ENCODE data around the gene C20orf144.

Gene C20orf144

GRCh38 chr20:33666293-33667244 lies 4.4 kb downstream of the C20orf144 start, which contains the start of gene ACTL10:
TSS of gene ACTL10 (plus strand) at chr20:33666943. CDS start at chr20:33667498, 555 bp downstream.
- DNase-seq (ENCODE audit: low spot score): peak; percentile 100

- DNase-seq (ENCODE audit: low spot score): peak; percentile 70
Observed at GRCh38 chr20:33667245-33667675, 5.1 kb downstream of the C20orf144 start.

GRCh38 chr20:33667676-33668465 lies 5.7 kb downstream of the C20orf144 start:
- DNase-seq (ENCODE audit: low spot score): peak; percentile 99

- DNase-seq (ENCODE audit: low spot score): no peak
Observed at GRCh38 chr20:33668466-33669155, 6.5 kb downstream of the C20orf144 start.

DNA sequence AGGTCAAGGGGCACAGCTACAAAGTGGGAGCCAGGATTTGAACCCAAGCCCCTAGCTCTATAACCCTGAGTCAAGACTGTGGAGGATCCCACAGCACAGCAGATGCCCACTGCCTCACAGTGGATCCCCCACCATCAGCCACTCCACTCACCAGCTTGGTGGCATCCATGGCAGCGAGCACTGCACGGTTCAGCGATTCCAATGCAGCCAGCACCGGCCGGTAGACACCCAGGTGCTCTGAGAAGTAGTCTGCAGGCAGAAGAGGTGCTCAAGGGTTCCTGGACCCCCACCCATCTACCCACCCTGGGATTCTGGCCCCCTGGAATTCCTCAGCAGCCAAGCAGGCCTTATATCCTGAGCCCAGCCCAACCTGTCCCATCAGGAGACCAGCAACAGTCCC lies 7.1 kb downstream of the C20orf144 start:
- no peak for DNase-seq (ENCODE audit: low spot score)

- no peak for DNase-seq (ENCODE audit: low spot score)
Observed at GRCh38 chr20:33669873-33670640, 7.9 kb downstream of the C20orf144 start.

DNA sequence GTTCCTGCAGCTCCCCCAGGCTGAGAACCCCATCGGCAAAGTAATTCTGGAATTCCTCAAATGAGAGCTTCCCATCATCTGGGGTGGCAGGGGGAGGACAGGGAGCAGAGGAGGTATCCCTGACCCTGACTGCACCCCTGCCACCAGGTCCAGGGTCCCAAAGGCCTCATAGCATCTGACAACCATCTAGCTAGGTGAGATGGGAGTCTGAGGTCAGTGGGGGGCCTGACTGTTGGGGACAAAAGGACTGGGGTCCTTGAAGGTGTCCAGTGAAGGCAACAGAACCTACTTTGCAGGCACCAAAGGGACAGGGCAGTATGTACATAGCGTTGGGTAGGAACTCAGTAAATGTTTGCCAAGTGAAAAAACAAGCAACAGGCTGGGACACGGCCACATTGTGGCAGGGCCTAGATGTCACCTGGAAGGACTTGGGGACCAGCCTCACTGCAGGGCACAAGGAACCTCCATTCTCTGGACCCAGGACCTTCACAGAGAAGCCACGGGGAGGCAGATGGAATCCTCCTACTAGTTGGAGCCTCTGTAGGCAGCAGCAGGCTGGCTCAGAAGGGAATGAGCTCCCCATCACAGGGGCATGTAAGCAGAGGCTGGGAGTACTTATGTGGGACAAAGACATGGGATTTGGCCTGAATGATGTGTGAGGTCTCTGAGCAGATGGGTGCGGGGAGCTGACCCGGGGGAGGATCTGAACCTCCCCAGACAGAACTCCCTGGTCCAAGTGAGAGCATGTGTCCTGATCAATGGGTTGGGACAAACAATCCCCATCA lies 8.8 kb downstream of the C20orf144 start:
- no peak for DNase-seq (ENCODE audit: low spot score)

DNA sequence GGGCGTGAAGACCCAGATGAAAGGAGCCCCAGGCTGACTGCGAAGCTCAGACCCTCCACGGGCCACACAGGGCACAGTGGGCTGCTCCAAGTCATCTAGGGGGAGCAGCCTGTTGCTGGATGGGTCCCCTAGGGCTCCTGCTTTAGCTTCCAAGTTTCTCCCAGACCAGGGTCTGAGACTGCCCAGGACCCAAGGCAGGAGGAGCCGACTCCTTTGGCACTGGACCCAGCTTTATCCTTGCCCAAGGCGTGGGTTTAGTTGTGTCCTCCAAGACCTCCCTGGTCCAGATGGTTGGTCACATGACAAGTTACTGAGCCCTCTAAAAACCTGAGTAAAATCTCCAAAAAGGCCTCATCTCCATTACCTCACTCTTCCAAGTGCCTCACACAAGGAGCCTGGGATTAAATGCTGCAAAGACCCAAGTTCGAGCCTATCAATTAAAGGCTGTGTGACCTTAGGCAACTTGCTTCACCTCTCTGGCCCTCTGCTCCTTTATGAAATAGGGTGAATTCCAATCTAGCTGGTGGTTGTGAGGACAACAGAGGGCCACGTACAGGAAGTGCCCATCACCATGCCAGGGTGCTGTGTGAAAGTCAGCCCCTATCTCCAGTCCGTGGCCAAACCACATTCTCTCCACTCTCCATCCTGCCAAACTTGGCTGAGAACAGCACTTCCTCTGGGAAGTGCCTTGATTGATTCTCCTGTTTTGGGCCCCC lies 9.6 kb downstream of the C20orf144 start:
- no peak for DNase-seq (ENCODE audit: low spot score)

GRCh38 chr20:33672426-33673113 lies 10.4 kb downstream of the C20orf144 start:
- peak; percentile 73 for DNase-seq (ENCODE audit: low spot score)

GRCh38 chr20:33673114-33673409 lies 10.9 kb downstream of the C20orf144 start:
- no peak for DNase-seq (ENCODE audit: low spot score)

GRCh38 chr20:33673410-33674293 lies 11.5 kb downstream of the C20orf144 start:
- peak; percentile 87 for DNase-seq (ENCODE audit: low spot score)

- peak; percentile 96 for DNase-seq (ENCODE audit: low spot score)
Observed at GRCh38 chr20:33674294-33675135, 12.4 kb downstream of the C20orf144 start, which contains the start of gene NECAB3. TSS of gene NECAB3 (minus strand) at chr20:33674428. CDS start at chr20:33674352, 76 bp downstream.

DNA sequence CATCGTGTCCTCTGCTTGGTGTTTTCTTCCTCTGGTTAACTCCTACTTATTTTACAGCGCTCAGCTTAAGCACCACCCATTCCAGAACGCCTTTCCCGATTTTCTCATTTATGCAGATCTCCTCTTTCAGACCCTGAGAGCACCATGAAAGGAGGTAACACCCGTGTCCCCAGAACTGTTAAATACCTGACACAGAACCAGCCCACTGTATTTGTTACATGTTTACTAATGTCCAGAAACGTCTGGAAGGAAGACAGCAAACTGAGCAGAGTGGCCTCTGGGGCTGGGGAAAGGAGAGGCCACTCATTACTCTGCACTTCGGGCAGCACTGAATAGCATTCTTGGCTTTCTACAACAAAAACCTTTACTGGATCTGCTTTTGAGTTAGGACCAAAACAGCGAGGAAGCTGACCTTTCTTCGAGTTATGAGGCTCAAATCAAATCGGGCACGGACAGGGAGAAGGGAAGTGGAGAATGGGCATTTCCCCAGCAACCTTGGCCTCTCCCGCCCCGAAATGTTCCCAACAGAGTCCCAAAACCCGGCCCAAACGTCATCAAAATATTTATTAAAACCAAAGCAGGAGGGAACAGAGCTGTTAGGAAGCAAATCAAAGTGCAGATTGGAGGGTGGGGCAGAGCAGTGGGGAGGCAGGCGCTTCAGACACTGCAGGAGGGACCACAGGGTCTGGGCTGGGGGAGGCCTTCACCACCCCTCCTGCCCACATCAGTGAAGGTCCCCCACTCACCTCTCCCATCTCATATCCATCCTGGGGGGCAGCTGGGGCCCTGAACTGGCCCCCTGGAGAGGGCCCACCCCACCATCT lies 13.2 kb downstream of the C20orf144 start:
- peak; percentile 50 for DNase-seq (ENCODE audit: low spot score)

- peak; percentile 47 for DNase-seq (ENCODE audit: low spot score)
Observed at GRCh38 chr20:33676121-33676520, 14.0 kb downstream of the C20orf144 start.

DNA sequence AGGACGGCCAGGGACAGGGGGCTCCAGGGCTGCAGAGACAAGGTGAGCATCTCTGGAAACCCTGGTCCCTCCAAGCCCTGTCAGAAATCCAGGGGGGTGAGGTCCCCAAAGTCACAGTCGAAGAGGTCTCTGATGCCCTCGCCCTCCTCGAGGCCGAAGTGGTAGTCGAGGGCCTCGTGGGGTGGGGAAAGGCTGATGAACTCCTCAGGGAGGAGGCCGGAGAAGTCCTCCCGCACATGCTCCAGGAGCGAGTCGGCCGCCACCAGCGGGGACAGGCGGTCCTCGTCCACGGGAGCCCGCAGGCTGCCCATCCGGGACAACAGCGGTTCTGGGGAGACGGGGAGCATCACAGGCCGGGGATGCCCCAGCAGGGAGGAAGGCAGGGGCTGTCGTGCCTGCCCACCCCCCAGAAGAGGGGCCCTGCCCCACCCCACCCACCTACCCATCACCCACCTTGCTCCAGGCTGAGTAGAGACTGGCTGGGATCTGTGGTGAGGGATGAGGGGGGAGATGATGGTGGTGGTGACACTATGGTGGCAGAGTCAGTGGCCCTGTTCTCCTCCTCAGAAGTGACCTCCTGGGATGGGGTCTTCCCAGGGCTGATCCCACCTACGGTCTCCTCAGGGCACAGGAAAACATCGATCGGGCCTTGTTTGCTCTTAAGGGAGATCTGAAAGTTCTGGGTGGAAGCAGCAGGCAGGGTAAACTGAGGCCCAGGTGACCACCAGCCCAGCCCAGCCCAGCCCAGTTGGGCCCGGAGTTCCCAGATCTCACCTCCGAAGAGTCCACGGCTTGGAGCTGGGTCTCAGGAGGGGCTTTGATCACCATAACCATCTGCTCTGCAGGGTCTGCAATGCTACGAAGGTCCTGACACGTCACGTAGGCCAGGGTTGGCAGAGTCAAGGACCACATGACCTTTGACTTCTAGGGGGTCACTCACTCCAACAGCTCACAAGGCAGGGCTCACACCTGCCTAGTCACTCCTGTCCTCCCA lies 14.8 kb downstream of the C20orf144 start:
- no peak for DNase-seq (ENCODE audit: low spot score)

All from HuH-7.5 (cell line).